SK-N-SH treated with all-trans-retinoic acid at 6 μM for 48 hours (cell line): ENCODE data around the gene COPZ2.
"Not testable (repeated sequence)": the region's sequence is repeated elsewhere in the genome, so short reads cannot be mapped to it uniquely, and the experiment has no call there.

ENCODE experiments used
- ATAC-seq: fragments of 200-7000 bp; cut with Tn5 transposase; 3 replicates; pipeline ENCODE4 v1.9.1; 2020; ENCODE audit warnings: mild to moderate bottlenecking, moderate library complexity
- ARNTL ChIP-seq: fragments of 450-650 bp; formaldehyde crosslinking; IDR thresholded peaks from 2 replicates; pipeline ENCODE4 v1.5.0; 2020; ENCODE audit warnings: low read depth, mild to moderate bottlenecking, moderate library complexity, borderline replicate concordance
- BACH2 ChIP-seq: fragments of 250-450 bp; sonication (Bioruptor Pico); IDR thresholded peaks from 2 replicates; pipeline ENCODE4 v1.9.0; 2021; ENCODE audit warnings: mild to moderate bottlenecking, borderline replicate concordance
- CREB5 ChIP-seq: fragments of 250-450 bp; sonication (Bioruptor Pico); IDR thresholded peaks from 2 replicates; pipeline ENCODE4 v1.5.1; 2020; ENCODE audit warnings: low read depth, mild to moderate bottlenecking, moderate library complexity
- CSRNP3 ChIP-seq: fragments of 250-450 bp; sonication (Bioruptor Pico); IDR thresholded peaks from 2 replicates; pipeline ENCODE4 v1.5.1; 2021; ENCODE audit warnings: mild to moderate bottlenecking, moderate library complexity
- ESRRG ChIP-seq: fragments of 250-450 bp; sonication (Bioruptor Pico); IDR thresholded peaks from 2 replicates; pipeline ENCODE4 v1.6.1; 2021; ENCODE audit warnings: mild to moderate bottlenecking
- GLIS3 ChIP-seq: fragments of 250-450 bp; sonication (Bioruptor Pico); IDR thresholded peaks from 2 replicates; pipeline ENCODE4 v1.5.0; 2020; ENCODE audit warnings: mild to moderate bottlenecking, moderate library complexity
- ISL1 ChIP-seq: fragments of 250-450 bp; sonication (Bioruptor Pico); IDR thresholded peaks from 2 replicates; pipeline ENCODE4 v2.1.2; 2022; ENCODE audit warnings: mild to moderate bottlenecking, moderate library complexity
- OSR1 ChIP-seq: fragments of 250-450 bp; sonication (Bioruptor Pico); IDR thresholded peaks from 2 replicates; pipeline ENCODE4 v1.8.0; 2022; ENCODE audit warnings: moderate library complexity, mild to moderate bottlenecking, inconsistent platforms
- PATZ1 ChIP-seq: fragments of 250-450 bp; sonication (Bioruptor Pico); IDR thresholded peaks from 2 replicates; pipeline ENCODE4 v1.8.0; 2020; ENCODE audit warnings: mild to moderate bottlenecking, moderate library complexity, borderline replicate concordance
- POU6F1 ChIP-seq: fragments of 250-450 bp; sonication (Bioruptor Pico); IDR thresholded peaks from 2 replicates; pipeline ENCODE4 v1.8.0; 2021; ENCODE audit warnings: low read depth, mild to moderate bottlenecking, moderate library complexity, borderline replicate concordance
- PPARA ChIP-seq: fragments of 250-450 bp; sonication (Bioruptor Pico); IDR thresholded peaks from 2 replicates; pipeline ENCODE4 v1.5.0; 2020; ENCODE audit warnings: mild to moderate bottlenecking, borderline replicate concordance
- RARB ChIP-seq: fragments of 250-450 bp; sonication (Bioruptor Pico); IDR thresholded peaks from 2 replicates; pipeline ENCODE4 v1.8.0; 2021; ENCODE audit warnings: mild to moderate bottlenecking, moderate library complexity
- SNAI2 ChIP-seq: fragments of 250-450 bp; sonication (Bioruptor Pico); IDR thresholded peaks from 2 replicates; pipeline ENCODE4 v1.5.0; 2020; ENCODE audit warnings: mild to moderate bottlenecking, moderate library complexity
- TCF4 ChIP-seq: fragments of 250-450 bp; sonication (Bioruptor Pico); IDR thresholded peaks from 2 replicates; pipeline ENCODE4 v1.8.0; 2021; ENCODE audit warnings: mild to moderate bottlenecking, moderate library complexity, borderline replicate concordance
- TOX ChIP-seq: fragments of 250-450 bp; sonication (Bioruptor Pico); IDR thresholded peaks from 2 replicates; pipeline ENCODE4 v1.8.0; 2021; ENCODE audit warnings: mild to moderate bottlenecking, moderate library complexity, borderline replicate concordance
- TSHZ2 ChIP-seq: fragments of 250-450 bp; sonication (Bioruptor Pico); IDR thresholded peaks from 2 replicates; pipeline ENCODE4 v1.5.0; 2020; ENCODE audit warnings: mild to moderate bottlenecking, moderate library complexity
- ZC3H10 ChIP-seq: fragments of 250-450 bp; sonication (Bioruptor Pico); IDR thresholded peaks from 2 replicates; pipeline ENCODE4 v1.5.1; 2021; ENCODE audit warnings: mild to moderate bottlenecking, moderate library complexity
- ZFP3 ChIP-seq: fragments of 250-450 bp; sonication (Bioruptor Pico); IDR thresholded peaks from 2 replicates; pipeline ENCODE4 v1.5.0; 2020; ENCODE audit warnings: mild to moderate bottlenecking, moderate library complexity
- ZFP30 ChIP-seq: fragments of 450-650 bp; formaldehyde crosslinking; IDR thresholded peaks from 2 replicates; pipeline ENCODE4 v1.5.0; 2022; ENCODE audit warnings: mild to moderate bottlenecking, moderate library complexity
- ZNF70 ChIP-seq: fragments of 450-650 bp; formaldehyde crosslinking; IDR thresholded peaks from 2 replicates; pipeline ENCODE4 v1.5.0; 2020; ENCODE audit warnings: mild to moderate bottlenecking, moderate library complexity
- ZNF8 ChIP-seq: fragments of 450-650 bp; formaldehyde crosslinking; IDR thresholded peaks from 2 replicates; pipeline ENCODE4 v1.5.0; 2020; ENCODE audit warnings: mild to moderate bottlenecking, moderate library complexity

The COPZ2 gene

GRCh38 chr17:48037838-48038323, 284 bp upstream of the COPZ2 start (continued):
- TF ChIP-seq TSHZ2 (CRISPR knock-in tag) (no peak), ARNTL (CRISPR knock-in tag) (no peak), TOX (CRISPR knock-in tag) (no peak)

GRCh38 chr17:48036693-48037035, 933 bp downstream of the COPZ2 start:
- ATAC-seq: no peak
- TF ChIP-seq ZC3H10 (CRISPR knock-in tag) (no peak), ZNF8 (no peak), RARB (no peak), TCF4 (CRISPR knock-in tag) (no peak), SNAI2 (CRISPR knock-in tag) (no peak), BACH2 (CRISPR knock-in tag) (no peak), ARNTL (CRISPR knock-in tag) (no peak), ISL1 (no peak), POU6F1 (no peak), GLIS3 (CRISPR knock-in tag) (no peak), PPARA (CRISPR knock-in tag) (no peak), PATZ1 (no peak), TOX (CRISPR knock-in tag) (no peak), ZFP3 (CRISPR knock-in tag) (no peak), CSRNP3 (CRISPR knock-in tag) (no peak), ESRRG (CRISPR knock-in tag) (no peak), ZFP30 (no peak)

- ATAC-seq: not testable (repeated sequence)
These were observed 2.9 kb downstream of the COPZ2 start for GRCh38 chr17:48034734-48035133.

- no peak for ATAC-seq
- TF ChIP-seq OSR1 (no peak), PATZ1 (no peak), TSHZ2 (CRISPR knock-in tag) (no peak), CSRNP3 (CRISPR knock-in tag) (no peak), SNAI2 (CRISPR knock-in tag) (no peak), CREB5 (CRISPR knock-in tag) (no peak), GLIS3 (CRISPR knock-in tag) (no peak), ZFP30 (no peak), ZFP3 (CRISPR knock-in tag) (no peak), ZNF70 (CRISPR knock-in tag) (no peak), RARB (no peak), BACH2 (CRISPR knock-in tag) (no peak)
These were observed 5.6 kb downstream of the COPZ2 start for GRCh38 chr17:48031966-48032365.
